ENCODE measurements around the gene LCN6. TPM values are rescaled to one million over a fixed set of nuclear protein-coding genes. Genes with fewer than 3 reads are reported as not detected.

Gene LCN6
- polyA plus RNA-seq, 4 donors = not detected

- DNase-seq (ENCODE audit: low read depth in 4 of 4, low spot score in 2 of 4) = peak in 2 of 4 donors; percentile 72 to 77
Observed at GRCh38 chr9:136728080-136728547, 20.2 kb downstream of the LCN6 start.

GRCh38 chr9:136726631-136727191, 21.6 kb downstream of the LCN6 start:
- DNase-seq (ENCODE audit: low read depth in 4 of 4, low spot score in 2 of 4) = no peak

- no peak for DNase-seq (ENCODE audit: low read depth in 4 of 4, low spot score in 2 of 4)
Observed at GRCh38 chr9:136726118-136726517, 22.2 kb downstream of the LCN6 start.

GRCh38 chr9:136725612-136726011, 22.7 kb downstream of the LCN6 start:
- no peak for DNase-seq (ENCODE audit: low read depth in 4 of 4, low spot score in 2 of 4)

GRCh38 chr9:136724772-136725171, 23.6 kb downstream of the LCN6 start:
- DNase-seq (ENCODE audit: low read depth in 4 of 4, low spot score in 2 of 4) = no peak

GRCh38 chr9:136723989-136724388, 24.3 kb downstream of the LCN6 start:
- DNase-seq (ENCODE audit: low read depth in 4 of 4, low spot score in 2 of 4) = no peak

- DNase-seq (ENCODE audit: low read depth in 4 of 4, low spot score in 2 of 4) = no peak
Observed at GRCh38 chr9:136723362-136723976, 24.9 kb downstream of the LCN6 start.

- no peak for DNase-seq (ENCODE audit: low read depth in 4 of 4, low spot score in 2 of 4)
Observed at GRCh38 chr9:136722969-136723356, 25.4 kb downstream of the LCN6 start.

GRCh38 chr9:136722093-136722968, 26.0 kb downstream of the LCN6 start:
- no peak for DNase-seq (ENCODE audit: low read depth in 4 of 4, low spot score in 2 of 4)

GRCh38 chr9:136721339-136722092, 26.8 kb downstream of the LCN6 start:
- no peak for DNase-seq (ENCODE audit: low read depth in 4 of 4, low spot score in 2 of 4)

GRCh38 chr9:136720898-136721338, 27.4 kb downstream of the LCN6 start:
- DNase-seq (ENCODE audit: low read depth in 4 of 4, low spot score in 2 of 4) = no peak

- no peak for DNase-seq (ENCODE audit: low read depth in 4 of 4, low spot score in 2 of 4)
Observed at GRCh38 chr9:136720251-136720897, 28.0 kb downstream of the LCN6 start.

- DNase-seq (ENCODE audit: low read depth in 4 of 4, low spot score in 2 of 4) = no peak
Observed at GRCh38 chr9:136719195-136719880, 29.0 kb downstream of the LCN6 start.

- no peak for DNase-seq (ENCODE audit: low read depth in 4 of 4, low spot score in 2 of 4)
Observed at GRCh38 chr9:136718345-136719194, 29.8 kb downstream of the LCN6 start.

- no peak for DNase-seq (ENCODE audit: low read depth in 4 of 4, low spot score in 2 of 4)
Observed at GRCh38 chr9:136717399-136717798, 30.9 kb downstream of the LCN6 start.

GRCh38 chr9:136714893-136715274, 33.4 kb downstream of the LCN6 start:
- DNase-seq (ENCODE audit: low read depth in 4 of 4, low spot score in 2 of 4) = no peak

- no peak for DNase-seq (ENCODE audit: low read depth in 4 of 4, low spot score in 2 of 4)
Observed at GRCh38 chr9:136714096-136714892, 34.0 kb downstream of the LCN6 start.

GRCh38 chr9:136713550-136713949, 34.8 kb downstream of the LCN6 start:
- DNase-seq (ENCODE audit: low read depth in 4 of 4, low spot score in 2 of 4) = no peak
